Measurements from ENCODE around the gene ASTN2.
"Not testable (repeated sequence)": the region's sequence is repeated elsewhere in the genome, so short reads cannot be mapped to it uniquely, and the experiment has no call there.

ASTN2 gene

DNA sequence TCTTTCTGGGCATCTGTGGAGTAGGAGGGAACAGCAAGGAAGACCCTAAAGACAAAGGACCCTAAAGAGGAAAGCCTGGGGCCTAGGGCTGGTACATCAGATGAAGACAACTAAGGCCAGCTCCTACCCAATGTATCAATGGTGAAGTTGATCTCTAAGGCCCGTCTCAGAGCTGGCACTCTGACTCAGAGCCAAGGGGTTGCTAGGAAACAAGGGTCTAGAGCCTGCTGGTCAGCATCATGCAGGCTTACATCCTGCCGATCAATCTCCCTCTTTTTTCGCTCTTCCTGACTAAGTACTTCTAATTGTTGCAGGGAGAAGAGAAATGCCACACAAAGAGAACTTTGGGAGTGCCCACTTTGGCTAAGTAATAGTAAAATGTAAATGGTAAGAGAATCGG lies 701.6 kb downstream of the ASTN2 start:
- no peak for DNase-seq

DNA sequence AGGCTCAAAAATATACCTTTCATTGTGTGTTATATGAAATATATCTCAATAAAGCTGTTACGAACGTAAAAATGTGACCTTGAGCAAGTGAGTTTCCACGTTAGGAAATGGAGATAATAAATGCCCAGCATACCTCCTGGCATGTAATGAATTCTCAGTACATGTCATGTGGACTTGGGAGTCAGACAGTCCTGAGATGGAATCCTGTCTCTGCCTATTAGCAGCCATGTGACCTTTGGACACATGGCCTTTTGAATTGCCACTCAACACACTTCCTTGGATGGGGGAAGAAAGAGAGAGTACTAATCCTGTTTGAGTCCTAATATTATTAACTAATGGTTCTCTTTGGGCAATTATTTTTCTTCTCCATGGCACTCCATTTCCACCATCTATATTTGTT lies 702.1 kb downstream of the ASTN2 start:
- no peak for DNase-seq

- no peak for DNase-seq
Measured at GRCh38 chr9:116706310-116707290, 708.3 kb downstream of the ASTN2 start.

- no peak for DNase-seq
Measured at GRCh38 chr9:116705531-116705930, 709.3 kb downstream of the ASTN2 start.

- DNase-seq: no peak
Measured at GRCh38 chr9:116704470-116704869, 710.4 kb downstream of the ASTN2 start.

DNA sequence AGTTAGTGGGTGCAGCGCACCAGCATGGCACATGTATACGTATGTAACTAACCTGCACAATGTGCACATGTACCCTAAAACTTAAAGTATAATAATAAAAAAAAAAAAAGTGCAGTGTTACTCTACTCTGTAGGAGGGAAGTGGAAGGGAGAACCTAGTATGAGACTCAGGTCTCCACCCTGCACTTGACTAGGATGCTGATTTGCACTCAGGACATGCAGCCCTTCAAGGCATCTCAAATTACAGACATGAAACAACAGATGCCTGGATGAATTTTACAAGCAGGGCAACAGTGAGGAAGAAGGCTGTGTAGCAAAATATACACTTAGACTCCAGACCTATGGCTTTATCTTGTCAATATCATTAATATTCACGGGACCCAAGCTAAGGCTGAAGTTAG lies 711.2 kb downstream of the ASTN2 start:
- no peak for DNase-seq

GRCh38 chr9:116701940-116702642 lies 712.8 kb downstream of the ASTN2 start:
- DNase-seq: no peak

- no peak for DNase-seq
Measured at GRCh38 chr9:116700882-116701865, 713.7 kb downstream of the ASTN2 start.

DNA sequence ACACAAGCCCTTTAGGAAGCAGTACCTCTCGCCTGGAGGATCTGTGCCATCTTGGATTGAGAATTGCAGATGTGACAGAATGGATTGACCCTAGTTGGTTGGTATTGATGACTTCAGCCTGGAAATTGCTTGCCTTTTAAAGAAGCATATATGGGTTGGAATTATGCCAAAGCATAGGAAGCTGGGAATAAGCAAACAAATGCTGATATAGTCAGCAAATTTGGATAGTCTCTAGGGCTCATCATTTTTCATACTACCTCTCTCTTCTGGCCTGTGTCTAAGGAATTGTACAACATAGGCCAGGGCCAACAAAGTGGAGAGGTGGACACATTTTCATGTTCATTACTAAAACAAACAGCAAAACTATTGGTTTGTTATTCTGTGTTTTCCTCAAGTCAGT lies 714.6 kb downstream of the ASTN2 start:
- no peak for DNase-seq

DNA sequence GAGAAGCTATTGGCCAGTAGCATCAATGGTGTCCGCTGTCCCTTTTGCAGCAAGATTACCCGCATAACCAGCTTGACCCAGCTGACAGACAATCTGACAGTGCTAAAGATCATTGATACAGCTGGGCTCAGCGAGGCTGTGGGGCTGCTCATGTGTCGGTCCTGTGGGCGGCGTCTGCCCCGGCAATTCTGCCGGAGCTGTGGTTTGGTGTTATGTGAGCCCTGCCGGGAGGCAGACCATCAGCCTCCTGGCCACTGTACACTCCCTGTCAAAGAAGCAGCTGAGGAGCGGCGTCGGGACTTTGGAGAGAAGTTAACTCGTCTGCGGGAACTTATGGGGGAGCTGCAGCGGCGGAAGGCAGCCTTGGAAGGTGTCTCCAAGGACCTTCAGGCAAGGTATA lies 717.0 kb downstream of the ASTN2 start:
- no peak for DNase-seq

DNA sequence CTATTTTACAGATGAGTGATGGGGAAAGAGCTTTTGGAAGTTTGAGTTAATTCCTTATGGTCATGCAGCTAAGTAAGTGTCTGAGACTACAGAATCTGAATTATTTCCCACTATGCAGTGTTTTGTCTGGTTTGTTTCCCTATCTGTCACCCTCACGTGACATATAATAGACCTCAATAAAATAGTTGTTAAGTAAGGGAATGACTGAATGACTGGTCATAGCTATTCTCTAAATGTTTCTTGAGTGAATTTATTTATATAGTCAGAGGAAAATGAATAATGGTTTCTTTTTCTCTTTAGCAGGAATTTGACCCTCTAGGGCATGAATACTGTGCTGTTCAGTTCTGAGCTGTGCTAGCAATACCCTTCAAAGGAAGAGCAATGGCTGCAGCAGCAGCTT lies 717.5 kb downstream of the ASTN2 start:
- no peak for DNase-seq

DNA sequence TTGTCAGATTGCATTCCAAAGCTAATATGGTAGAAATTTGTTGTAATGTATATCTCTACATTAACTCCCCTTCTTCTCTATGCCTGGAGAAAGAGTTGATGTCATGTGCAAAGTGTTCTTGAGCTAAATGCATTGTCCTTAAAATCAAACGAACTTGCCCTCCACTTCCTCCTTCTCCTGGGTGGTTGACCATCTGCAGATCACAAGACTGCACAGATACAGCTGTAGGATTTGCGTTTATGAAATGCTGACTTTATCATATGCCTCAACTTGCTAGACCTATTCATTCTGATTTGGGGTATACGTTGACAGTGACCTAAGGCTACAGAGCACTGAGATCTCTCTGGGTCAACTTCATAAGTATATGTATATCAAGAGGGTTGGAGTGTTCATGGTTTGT lies 719.4 kb downstream of the ASTN2 start:
- DNase-seq: no peak

- no peak for DNase-seq
Measured at GRCh38 chr9:116694785-116695291, 720.0 kb downstream of the ASTN2 start.

DNA sequence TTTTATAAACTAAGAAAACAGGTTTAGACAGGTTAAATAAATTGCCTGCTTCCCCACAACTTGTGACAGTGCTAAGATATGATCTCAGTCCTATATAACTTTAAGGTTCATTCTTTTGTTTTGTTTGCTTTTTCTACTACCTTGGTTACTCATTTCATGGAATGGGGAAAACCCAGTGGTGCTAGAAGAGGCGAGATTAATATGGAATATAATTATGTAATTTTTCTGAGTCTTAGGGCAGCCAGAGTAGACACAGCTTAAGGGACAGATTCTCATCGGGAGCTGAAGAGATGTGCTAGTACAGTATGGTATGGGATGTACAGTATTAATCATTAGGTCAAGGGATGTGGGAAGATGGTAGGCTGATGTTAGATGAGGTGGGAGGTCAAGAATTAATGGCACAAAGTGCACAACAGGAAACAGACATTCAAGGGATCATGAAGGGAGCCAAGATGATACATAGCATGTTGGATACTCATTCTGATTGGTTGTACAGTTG lies 721.6 kb downstream of the ASTN2 start:
- no peak for DNase-seq

DNA sequence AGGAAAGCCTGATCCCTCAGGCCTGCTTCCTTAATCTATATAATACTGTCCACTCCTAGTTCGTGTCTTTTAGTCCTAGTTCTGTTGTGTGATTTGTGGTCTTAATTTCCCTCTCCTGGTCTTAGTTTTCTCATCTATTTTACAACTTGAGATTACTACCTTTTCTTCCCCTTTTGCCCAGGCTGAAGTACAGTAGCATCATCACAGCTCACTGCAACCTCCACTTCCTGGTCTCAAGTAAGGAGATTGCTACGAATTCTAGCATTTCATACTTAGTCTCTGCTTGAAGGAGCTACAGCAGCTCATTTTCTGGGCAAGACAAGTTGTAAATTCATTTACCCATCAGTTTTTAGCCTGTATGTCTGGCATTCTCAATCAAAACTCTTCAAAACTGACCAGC lies 722.2 kb downstream of the ASTN2 start:
- no peak for DNase-seq

DNA sequence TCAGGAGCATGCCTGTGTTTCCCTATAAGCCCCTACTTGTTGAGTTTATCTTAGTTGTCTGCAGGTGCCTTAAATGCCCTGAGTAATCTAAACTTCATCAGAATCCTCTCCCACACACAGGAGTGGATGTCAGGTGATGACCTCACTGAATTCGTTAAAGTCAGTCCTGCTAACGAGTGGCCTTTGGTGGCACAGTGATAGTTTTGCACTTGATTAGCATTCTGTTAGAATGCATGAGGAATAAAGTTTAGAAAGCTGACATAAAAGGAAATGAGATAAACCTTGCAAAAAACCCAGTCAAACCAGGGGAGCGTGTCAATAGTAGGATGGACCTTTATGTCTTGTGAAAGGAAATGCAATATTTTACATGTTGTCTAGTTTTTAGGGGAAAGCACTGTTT lies 723.2 kb downstream of the ASTN2 start:
- DNase-seq: no peak

DNA sequence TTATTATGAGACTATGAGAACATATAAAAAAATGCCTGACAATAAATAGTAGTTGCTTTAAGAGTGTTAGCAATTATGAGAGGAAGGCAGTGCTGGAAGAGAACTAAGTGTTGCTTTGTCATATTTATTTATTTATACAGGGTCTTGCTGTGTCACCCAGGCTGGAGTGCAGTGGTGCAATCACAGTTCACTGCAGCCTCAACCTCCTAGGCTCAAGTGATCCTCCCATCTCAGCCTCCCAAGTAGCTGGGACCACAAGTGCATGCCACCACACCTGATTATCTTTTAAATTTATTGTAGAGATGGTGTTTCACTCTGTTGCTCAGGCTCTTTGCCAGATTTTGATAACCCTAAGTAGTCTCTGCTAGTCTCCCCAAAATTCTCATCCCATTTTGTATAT lies 724.1 kb downstream of the ASTN2 start:
- DNase-seq: not testable (repeated sequence)

GRCh38 chr9:116689486-116690032 lies 725.3 kb downstream of the ASTN2 start:
- DNase-seq: no peak

DNA sequence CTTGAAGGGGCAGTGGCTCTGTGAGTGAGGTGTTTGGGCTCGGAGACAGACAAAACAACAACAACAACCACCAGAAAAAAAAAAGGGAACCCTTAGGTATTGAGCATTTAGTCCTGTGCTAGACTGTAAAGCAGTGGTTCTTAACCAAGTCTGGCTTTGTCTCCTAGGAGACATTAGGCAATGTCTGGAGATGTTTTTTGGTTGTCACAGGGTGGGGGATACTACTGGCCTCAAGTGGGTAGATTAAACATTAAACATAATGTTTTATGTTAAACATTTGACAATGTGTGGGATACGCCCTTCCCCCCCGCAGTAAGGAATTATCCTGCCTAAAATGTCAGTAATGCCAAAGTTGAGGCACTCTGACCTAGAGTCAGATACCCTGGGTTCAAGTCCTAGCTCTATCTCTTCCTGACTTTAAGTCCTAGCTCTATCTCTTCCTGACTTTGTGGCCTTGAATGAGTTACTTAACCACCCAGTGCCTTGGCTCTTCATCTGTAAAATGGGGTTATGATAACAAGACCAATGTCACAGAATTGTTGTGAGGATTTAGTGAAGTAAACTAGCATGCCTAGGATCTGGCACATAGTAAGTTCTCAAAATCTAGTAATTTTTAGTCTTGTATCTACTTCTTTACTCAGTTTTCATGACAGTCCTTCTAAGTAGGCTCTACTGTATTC lies 725.9 kb downstream of the ASTN2 start:
- DNase-seq: no peak

- no peak for DNase-seq
Measured at GRCh38 chr9:116687754-116688135, 727.1 kb downstream of the ASTN2 start.

- peak; percentile 93 for DNase-seq
Measured at GRCh38 chr9:116687074-116687753, 727.6 kb downstream of the ASTN2 start, which contains the start of gene TRIM32. TRIM32 (plus strand) TSS chr9:116687305; CDS start chr9:116697743, 10,438 bp downstream.

Measured in activated CD8-positive, alpha-beta memory T cell treated with anti-CD3 and anti-CD28 coated beads, Interleukin-2, amount 50 U/mL, for 4 hours (primary cell).